GM20431 (cell line): ENCODE measurements around the gene INPP4B.
"Not testable (repeated sequence)": the region's sequence is repeated elsewhere in the genome, so short reads cannot be mapped to it uniquely, and the experiment has no call there.

Experiments used
- in situ Hi-C: fragments of 300-500 bp; cut with MseI, MboI; formaldehyde crosslinking; loops from one replicate; pipeline ENCODE4 v1.15.0; 2020; ENCODE audit warnings: low sequenced_read_pairs; ENCODE audit not compliant: unreplicated experiment

The INPP4B gene

DNA sequence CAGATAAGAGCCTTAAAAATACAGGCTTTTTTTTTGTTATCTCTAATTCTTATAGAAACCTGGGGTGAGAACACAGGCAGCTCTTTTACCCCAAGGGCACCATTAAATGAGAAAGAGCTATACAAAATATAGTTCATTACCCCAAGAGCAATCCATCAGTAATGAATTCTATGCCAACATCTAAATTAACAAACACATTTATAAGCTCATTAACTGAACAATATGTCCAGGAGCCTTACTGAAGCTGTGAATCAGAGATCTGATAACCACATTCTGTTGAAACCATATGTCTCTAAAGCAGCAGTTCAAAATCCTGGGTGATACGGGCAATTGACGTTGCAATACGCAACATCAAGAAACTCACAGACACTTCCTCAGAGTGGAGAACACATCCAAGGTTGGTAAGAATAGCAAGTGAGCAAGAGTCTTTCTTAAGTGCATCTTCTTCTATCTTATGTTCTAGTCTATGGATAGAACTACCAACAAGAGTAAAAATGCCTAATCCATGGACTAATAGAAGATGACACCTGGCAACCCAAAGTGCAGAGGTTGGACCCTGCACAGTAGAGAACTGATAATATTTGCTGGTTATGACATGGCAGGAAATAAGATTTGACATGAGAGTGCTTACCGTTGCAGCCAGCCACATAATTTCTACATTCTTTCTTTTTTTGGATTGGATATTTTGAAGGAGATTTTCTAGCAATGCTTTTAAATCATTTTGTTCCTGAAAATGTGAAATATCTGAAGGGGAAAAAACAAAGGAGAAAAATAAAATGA, 760.4 kb downstream of the INPP4B start:
- in situ Hi-C loops = no loop called here

DNA sequence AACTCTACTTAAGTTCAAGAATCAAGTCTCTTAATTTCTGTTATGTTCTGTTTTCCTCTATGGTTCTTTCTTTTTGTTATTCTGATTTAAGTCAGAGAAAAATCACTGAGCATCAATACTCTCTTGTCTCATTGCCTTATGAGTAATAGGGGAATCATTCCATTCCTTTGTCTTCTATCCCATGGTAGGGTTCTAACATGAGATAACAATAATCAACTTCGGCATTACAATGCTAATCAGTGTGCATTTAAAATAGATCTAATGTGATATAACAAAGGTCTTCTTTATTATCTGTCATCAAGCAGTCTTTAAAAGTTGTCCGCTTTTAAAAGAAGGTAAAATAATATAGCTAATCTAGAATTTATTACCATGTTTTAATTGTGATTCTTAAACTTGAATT, 762.8 kb downstream of the INPP4B start:
- in situ Hi-C loops = no loop called here

DNA sequence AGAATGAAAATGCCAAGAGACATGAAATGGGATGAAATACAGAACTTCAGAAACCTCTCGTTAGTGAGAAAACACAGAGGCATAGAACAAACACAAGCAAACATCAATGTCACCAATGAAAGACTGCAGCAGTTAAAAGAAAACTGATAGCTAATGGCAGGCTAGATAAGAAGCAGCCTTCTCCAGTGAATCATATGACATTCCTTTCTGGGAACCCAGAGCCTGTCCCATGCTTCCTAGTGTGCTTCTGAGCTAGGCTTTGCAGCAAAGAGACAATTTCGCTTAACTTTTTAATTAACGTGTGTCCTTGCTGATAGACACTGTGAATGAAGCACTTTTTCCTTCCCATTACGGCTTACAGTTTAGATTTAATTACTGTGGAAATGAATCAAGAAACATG, 765.1 kb downstream of the INPP4B start:
- in situ Hi-C loops = no loop called here

DNA sequence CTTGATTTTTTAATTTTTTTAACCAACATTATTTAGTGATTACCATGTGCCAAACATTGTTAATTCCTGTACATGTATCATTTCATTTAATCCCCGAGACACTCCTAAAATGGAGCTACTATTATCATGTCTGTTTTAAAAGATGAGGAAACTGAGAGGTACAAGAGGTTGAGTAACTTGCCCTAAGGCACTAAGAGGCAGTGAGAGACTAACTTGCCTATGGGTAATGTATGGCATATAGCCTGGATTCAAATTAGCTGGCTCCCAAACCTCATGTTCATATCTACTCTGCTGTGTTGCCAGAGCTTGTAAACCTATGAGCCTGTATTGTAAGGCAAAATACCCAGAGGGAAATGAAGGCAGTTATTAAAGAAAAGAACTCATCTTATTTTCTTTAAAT, 766.1 kb downstream of the INPP4B start:
- in situ Hi-C loops = no loop called here

DNA sequence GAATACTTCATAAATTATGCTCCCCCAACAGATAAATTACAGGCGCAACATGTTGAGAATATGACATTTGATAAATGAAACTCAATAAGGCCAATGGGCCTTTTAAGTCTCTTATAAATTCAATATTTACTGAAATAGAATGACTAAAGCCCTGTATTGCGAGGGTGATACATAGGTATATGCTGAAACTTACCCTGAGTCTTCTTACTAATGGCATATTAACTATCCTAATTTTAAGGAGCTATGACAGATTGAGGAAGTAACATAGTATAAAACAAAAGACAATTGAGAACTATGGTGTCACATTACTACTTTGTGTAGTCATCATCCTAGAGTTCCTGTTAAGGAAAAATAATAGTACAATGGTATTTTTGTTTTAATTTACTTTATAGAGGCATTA, 769.1 kb downstream of the INPP4B start:
- in situ Hi-C loops = no loop called here

DNA sequence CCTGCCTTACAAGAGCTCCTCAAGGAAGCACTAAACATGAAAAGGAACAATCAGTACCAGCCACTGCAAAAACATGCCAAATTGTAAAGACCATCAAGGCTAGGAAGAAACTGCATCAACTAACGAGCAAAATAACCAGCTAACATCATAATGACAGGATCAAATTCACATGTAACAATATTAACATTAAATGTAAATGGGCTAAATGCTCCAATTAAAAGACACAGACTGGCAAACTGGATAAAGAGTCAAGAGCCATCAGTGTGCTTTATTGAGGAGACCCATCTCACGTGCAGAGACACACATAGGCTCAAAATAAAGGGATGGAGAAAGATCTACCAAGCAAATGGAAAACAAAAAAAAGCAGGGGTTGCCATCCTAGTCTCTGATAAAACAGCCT, 777.8 kb downstream of the INPP4B start:
- in situ Hi-C loops = not testable (repeated sequence)

DNA sequence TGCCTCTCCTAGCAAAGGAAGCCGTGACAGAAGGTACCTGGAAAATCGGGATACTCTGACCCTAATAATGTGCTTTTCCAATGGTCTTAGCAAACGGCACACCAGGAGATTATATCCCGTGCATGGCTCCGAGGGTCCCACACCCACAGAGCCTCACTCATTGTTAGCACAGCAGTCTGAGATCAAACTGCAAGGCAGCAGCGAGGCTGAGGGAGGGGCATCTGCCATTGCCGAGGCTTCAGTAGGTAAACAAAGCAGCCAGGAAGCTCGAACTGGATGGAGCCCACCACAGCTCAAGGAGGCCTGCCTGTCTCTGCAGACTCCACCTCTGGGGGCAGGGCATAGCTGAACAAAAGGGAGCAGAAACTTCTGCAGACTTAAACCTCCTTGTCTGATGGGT, 779.5 kb downstream of the INPP4B start:
- in situ Hi-C loops = not testable (repeated sequence)

DNA sequence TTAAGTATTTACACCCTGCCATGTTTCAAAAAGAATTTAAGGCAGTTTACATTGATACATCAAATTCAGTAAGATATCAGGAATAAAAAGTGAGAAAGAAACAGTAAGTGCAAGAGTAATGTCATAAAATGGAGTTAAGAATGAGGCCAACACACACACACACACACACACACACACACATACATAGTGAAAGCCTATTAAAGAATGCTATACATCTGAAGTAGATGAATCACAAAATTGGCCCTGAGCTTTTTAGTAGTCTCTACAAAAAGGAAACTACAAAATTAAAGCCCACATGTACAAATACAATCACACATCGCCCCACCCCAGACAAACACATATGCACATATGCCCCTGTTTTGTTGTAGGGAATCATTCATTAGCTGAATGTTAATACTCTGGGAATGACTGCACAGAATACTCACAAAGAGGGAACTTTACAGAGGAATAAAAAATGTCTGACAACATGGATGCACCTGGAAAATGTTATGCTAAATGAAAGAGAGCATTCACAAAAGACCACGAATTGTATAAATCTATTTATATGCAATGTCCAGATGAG, 780.9 kb downstream of the INPP4B start:
- in situ Hi-C loops = no loop called here

DNA sequence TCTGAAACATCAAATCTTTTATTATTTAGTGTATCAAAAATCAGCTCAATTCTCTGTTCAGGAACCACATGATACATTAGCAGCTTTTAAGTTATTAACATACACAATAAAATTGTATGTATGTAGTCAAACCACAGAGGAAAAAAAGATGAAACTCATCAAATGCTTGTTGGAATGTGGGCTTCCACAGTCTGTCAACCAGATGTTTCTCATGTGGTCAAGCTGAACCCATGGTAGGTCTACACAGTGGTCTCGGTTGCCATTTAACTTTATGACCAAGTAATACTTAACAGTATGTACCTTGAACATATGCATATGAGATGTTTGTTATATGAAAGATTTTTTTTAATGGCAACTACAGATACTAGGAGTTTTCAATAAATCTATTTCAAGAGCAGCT, 781.9 kb downstream of the INPP4B start:
- in situ Hi-C loops = no loop called here

DNA sequence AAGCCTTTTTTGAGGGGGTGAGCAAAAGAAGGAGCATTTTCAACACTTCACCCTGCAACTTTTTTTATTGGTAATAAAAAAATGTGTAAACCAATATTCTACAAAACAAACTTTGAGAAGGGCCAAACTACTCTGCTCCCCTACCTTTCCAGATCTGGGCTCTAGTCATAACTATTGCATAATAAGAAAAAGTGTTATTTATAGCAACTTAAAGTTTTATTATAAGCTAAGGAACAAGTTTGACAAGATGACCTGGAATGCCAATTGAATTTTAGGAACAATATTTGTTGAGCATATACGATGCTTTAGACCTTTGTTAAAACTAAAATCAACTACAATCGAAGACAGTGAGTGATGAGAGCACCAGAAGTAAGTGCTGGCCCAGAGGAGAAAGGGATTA, 800.1 kb downstream of the INPP4B start:
- in situ Hi-C loops = no loop called here

DNA sequence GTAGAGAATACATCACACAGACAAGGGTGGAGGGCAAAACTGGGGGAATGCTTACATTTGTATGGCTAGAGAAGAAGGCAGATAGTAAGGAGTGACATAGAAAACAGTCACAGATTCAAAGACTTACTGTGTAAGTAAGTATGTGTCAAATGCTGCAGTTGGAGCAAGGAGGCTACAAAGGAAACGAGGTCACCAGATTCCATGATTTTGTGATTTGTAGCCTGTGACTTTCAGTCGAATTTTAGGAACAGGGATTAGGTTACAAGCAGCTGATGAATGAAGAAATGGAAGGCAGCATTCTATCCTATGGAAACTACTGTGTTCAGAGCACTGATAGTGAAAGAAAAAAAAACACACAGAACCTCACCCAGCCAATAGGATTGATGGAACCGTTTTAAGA, 801.8 kb downstream of the INPP4B start:
- in situ Hi-C loops = no loop called here

DNA sequence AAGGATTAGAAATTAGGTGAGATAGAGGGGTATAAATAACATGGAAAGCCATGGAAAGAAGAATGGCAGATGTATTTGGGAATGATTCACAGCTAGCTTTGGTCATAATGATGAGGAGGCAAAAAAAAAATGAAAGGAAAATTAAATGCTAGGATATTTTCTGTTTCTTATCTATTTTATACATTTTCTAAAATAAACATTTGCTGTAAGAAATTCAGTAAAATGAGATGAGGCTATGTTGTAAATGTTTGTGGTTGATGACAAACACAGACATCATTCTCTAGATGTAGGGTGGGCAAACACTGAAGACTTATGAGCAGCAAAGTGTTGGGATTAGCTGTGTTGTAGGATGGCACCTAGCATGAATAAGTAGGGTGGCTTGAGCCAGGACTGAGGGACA, 802.6 kb downstream of the INPP4B start:
- in situ Hi-C loops = no loop called here

DNA sequence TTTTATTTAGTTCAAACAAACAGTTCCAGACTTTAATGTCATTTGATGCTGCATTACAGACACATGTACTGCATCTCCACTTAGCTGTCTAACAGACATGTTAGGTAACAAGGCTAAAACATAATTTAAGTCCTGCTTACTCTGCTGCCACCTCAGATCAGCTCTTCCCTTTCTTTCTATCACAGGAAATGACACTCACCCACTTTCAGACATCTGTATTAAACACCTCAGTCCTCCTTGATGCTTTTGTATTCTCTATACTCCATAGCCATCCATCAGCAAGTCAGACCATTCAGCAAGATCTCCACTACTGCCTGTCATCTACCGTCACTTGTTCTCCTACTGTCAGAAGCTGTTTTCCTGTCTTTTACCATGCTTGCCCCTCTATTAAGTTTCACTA, 804.3 kb downstream of the INPP4B start:
- in situ Hi-C loops = no loop called here

DNA sequence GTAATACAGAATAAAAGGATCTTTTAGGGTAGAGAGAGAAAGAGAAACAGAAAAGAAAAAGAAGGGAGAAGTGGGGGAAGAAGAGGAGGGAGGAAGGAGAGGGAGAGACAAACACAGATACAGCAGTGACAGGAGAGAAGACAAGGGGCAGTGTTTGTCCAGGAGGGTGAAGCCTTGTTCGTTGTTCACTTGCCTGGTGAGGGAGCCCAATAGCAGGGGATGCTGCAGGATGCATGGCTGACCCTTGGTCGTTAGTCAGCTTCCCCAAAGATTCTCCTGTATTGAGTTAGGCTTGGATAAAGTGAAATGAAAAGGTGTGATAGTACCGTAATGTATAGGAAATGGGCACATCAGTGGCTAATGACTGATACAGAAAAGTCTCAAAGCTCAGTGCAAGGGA, 806.1 kb downstream of the INPP4B start:
- in situ Hi-C loops = no loop called here

DNA sequence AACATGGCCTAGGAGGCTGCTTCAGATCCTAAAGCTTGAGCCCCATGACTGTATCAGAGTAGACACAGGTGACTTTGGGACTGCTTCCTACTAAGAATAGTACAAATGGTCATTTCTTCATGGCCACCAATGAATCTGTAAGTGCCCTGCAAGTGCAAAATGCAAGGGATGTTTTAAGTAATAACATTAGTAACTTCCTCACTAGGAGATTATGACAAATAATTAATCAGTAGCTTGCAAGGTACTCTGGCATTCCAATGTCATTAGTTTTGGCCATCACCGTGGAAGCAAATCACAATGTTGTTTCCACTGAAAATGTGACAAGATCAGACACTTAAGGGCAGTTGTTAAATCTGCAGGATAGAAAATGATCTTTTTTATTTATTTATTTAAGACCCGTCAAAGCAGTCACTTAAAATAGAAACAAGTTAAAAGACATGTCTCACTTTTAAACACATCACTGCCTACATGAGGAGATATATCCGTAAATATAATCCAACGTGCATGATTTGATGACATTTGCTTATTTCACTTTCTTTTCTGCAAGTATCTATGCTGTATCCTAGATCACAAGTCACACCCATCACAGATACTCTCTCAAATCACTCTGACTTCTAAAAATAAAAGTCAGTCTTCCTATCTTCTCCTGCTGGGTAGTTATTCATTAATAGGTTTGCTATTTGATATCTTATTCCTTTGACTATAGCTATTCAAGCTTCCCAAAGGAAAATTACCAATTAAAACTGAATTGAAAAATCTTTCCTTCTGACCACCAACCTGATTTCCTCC, 809.1 kb downstream of the INPP4B start:
- in situ Hi-C loops = no loop called here

DNA sequence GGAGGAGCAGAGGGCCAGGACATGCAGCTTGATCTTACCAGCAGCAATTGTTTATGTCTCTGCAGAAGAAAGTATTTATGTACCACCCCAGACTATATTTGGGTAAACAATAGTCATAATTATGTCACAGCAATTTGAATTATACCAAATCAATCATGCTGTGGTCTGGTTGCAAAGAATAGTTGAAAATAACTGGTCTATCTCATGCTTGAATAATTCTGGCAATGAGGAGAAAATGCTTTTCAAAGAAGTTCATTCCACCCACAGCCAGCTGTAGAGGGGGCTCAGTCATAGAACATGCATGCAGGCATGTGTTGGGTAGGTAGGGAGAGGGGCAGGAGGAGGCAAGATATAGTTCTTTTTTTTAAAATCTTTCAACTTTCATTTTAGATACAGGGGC, 810.5 kb downstream of the INPP4B start:
- in situ Hi-C loops = no loop called here

DNA sequence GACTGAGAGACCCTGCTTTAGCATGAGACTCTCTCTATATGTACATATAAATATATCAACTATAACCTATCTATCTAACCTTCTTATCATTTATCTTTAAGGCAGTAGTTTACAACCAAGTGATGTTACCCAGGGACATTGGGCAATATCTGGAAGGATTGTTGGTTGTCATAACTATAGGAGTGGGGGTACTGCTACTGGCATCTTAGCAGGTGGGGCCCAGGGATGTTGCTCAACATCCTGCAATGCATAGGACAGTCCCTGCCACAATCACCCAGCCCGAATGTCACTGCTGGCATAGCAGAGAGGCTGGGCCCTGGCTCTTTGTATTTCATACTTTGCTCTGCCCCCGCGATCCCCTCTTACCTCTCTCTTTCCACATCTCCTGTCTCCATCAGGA, 812.0 kb downstream of the INPP4B start:
- in situ Hi-C loops = no loop called here

DNA sequence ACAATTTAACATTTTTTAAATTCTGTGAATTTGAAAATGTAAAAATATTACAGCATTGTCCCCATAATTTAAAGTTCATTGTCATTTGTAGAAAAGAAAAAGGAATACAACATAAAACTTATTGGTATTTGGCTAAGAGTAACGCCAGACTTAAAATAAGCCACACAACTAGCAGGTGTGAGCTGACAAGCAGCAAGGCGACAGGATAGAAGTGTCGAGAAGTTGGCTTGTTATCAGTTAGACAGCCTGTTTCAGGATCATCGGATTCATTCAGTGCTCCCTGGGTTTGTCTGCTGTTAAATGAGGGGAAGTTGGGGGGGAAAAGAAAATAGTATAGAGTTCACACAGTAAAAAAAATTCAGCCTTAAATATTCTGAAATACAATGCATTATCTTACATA, 816.1 kb downstream of the INPP4B start:
- in situ Hi-C loops = no loop called here

DNA sequence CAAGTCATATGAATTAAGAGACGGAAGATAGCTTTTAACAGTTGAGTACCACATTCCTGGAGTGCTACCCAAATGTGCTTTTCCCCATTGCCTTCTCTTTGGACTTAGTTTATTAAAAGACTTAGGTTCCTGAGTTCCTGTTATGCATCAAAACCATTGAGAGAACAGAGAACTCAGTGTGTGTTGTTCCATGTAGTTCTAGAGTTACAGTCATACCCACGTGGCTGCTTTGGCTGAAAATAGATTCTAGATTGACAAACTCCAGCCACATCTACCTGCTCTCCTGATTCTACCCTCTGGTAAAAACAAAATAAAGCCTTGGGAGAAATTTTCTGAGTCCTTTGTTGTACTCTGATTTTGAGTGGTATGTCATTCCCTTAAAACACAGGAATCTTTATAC, 824.3 kb downstream of the INPP4B start:
- in situ Hi-C loops = no loop called here

DNA sequence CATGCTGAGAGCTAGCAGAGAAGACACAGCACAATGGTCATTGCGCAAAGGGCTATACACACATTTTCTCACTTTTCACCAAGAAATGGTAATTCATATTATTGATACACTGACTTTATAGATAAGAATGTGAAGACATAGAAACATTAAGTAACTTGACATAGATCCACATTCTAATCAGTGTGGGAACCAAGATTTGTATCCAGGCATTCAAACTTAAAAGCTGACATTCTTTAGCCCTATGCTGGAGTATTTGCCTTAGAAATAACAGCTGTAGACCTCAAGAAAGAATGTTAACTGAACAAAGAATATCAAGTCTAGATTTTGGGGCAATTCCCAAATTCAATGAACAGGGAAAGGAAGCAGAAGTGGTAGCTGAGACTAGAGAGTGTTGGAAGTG, 824.9 kb downstream of the INPP4B start:
- in situ Hi-C loops = no loop called here

DNA sequence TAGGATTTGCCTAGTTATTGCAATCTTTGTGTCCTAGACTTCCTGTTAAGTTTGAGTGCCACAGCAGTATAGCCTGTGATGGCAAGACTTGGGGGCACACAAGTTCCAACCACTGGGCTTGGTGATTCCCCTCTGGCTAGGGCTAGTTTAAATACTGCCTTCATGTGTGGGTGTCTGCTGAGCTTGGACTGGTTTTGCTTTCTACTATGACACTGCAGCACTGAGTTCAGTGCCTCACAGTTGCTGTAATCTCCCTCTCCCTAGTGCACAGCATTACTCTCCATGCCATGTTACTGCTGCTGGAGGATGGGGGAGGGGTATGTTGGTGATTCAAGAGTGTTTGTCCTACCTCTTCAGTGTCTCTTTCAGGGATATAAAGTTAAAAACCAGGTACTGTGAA, 830.1 kb downstream of the INPP4B start:
- in situ Hi-C loops = no loop called here
